ENCODE data around the gene ABCA7. TPM values are rescaled to one million over a fixed set of nuclear protein-coding genes. Genes with fewer than 3 reads are reported as not detected.

ABCA7 gene
- total and polyA plus RNA-seq, 2 of the 13 experiments (the other 11 are each of a cell fraction or from before 2014, with no cell fraction given) = 4.4 to 32.4 TPM

DNA sequence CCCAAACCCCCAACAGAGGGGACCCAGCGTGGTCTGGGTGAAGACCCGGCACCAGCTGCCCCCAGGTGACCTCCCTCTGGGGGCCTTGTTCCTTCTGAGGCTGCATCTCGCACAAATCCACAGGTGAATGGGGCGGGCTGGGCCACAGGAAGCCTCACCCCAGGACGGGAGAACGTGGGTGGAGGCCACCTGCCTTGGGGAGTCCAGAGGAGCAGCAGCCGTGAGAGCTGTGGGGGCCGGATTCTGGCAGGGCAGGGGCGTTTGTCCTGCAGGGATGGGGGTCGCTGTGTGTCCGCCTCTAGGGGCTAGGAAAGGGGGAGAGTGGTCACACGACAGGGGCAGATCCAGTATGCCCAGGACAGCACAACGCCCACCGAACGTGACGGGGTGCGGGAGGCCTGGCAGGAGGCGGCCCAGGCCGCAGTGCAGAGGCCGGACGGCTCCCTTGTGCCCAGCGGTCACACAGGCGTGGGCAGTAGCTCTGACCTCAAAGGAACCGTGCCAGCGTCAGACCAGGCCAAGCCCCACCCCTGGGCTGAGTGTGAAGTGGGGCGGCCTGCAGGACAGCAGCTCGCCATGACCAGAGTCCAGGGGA is 48.6 kb downstream of the ABCA7 start (continued):
- TF ChIP-seq, protein P1, sequence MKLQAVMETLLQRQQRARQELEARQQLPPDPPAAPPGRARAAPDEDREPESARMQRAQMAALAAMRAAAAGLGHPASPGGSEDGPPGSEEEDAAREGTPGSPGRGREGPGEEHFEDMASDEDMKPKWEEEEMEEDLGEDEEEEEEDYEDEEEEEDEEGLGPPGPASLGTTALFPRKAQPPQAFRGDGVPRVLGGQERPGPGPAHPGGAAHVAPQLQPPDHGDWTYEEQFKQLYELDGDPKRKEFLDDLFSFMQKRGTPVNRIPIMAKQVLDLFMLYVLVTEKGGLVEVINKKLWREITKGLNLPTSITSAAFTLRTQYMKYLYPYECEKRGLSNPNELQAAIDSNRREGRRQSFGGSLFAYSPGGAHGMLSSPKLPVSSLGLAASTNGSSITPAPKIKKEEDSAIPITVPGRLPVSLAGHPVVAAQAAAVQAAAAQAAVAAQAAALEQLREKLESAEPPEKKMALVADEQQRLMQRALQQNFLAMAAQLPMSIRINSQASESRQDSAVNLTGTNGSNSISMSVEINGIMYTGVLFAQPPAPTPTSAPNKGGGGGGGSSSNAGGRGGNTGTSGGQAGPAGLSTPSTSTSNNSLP (IDR thresholded peaks at IDR 0.05; ENCODE audit: low read depth, low read length) = no peak
- TF ChIP-seq YEATS4 (CRISPR knock-in tag; IDR thresholded peaks at IDR 0.05; ENCODE audit: borderline replicate concordance) = no peak
- peak; percentile 32 for TF ChIP-seq HNRNPK (IDR thresholded peaks at IDR 0.05; ENCODE audit: low read depth, low read length, poor library complexity, severe bottlenecking)
- TF ChIP-seq SP140L (CRISPR knock-in tag; IDR thresholded peaks at IDR 0.05; ENCODE audit: borderline replicate concordance) = no peak
- no peak for TF ChIP-seq ZNF746 (CRISPR knock-in tag; IDR thresholded peaks at IDR 0.05)
- TF ChIP-seq AGO2 (optimal IDR thresholded peaks at IDR 0.05; ENCODE audit: low read depth, low read length) = peak; percentile 88
- TF ChIP-seq PCBP1 (IDR thresholded peaks at IDR 0.05; ENCODE audit: borderline replicate concordance, low read depth, low read length) = 0 out of 2 replicates have a peak, but pooled peaks have one; percentile 41
- TF ChIP-seq IRX3 (CRISPR knock-in tag; IDR thresholded peaks at IDR 0.05; ENCODE audit: borderline replicate concordance, low read depth) = no peak
- TF ChIP-seq ZBTB38 (CRISPR knock-in tag; IDR thresholded peaks at IDR 0.05) = 0 out of 2 replicates have a peak, but pooled peaks have one; percentile 51
- TF ChIP-seq, protein P2, sequence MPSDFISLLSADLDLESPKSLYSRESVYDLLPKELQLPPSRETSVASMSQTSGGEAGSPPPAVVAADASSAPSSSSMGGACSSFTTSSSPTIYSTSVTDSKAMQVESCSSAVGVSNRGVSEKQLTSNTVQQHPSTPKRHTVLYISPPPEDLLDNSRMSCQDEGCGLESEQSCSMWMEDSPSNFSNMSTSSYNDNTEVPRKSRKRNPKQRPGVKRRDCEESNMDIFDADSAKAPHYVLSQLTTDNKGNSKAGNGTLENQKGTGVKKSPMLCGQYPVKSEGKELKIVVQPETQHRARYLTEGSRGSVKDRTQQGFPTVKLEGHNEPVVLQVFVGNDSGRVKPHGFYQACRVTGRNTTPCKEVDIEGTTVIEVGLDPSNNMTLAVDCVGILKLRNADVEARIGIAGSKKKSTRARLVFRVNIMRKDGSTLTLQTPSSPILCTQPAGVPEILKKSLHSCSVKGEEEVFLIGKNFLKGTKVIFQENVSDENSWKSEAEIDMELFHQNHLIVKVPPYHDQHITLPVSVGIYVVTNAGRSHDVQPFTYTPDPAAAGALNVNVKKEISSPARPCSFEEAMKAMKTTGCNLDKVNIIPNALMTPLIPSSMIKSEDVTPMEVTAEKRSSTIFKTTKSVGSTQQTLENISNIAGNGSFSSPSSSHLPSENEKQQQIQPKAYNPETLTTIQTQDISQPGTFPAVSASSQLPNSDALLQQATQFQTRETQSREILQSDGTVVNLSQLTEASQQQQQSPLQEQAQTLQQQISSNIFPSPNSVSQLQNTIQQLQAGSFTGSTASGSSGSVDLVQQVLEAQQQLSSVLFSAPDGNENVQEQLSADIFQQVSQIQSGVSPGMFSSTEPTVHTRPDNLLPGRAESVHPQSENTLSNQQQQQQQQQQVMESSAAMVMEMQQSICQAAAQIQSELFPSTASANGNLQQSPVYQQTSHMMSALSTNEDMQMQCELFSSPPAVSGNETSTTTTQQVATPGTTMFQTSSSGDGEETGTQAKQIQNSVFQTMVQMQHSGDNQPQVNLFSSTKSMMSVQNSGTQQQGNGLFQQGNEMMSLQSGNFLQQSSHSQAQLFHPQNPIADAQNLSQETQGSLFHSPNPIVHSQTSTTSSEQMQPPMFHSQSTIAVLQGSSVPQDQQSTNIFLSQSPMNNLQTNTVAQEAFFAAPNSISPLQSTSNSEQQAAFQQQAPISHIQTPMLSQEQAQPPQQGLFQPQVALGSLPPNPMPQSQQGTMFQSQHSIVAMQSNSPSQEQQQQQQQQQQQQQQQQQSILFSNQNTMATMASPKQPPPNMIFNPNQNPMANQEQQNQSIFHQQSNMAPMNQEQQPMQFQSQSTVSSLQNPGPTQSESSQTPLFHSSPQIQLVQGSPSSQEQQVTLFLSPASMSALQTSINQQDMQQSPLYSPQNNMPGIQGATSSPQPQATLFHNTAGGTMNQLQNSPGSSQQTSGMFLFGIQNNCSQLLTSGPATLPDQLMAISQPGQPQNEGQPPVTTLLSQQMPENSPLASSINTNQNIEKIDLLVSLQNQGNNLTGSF (CRISPR knock-in tag; IDR thresholded peaks at IDR 0.05) = no peak
- TF ChIP-seq ZNF205 (CRISPR knock-in tag; IDR thresholded peaks at IDR 0.05) = no peak
- TF ChIP-seq ZFP36L1 (CRISPR knock-in tag; IDR thresholded peaks at IDR 0.05) = no peak

All from HepG2 (cell line).